Activated CD8-positive, alpha-beta T cell treated with anti-CD3 and anti-CD28 coated beads, Interleukin-2, amount 10 ng/mL, durations not matched to agents 7 days and 5 days (primary cell): ENCODE data around the gene PLPP3. TPM values are rescaled to one million over a fixed set of nuclear protein-coding genes. Genes with fewer than 3 reads are reported as not detected.

ENCODE experiments used
- ATAC-seq: fragments of 150-1000 bp; cut with Tn5 transposase; one replicate; pipeline ENCODE4 v1.10.0; 2021; ENCODE audit warnings: moderate library complexity
- CTCF ChIA-PET: fragments of 350-600 bp; sonication (Branson Sonifier 250); formaldehyde crosslinking; loops from one replicate; lab custom pipeline; 2021; ENCODE audit warnings: antibody characterized with exemption; lab: Charles Lee
- POLR2A ChIA-PET: fragments of 350-600 bp; sonication (Branson Sonifier 250); formaldehyde crosslinking; loops from one replicate; lab custom pipeline; 2021; ENCODE audit warnings: antibody characterized with exemption; lab: Charles Lee
- DNase-seq: peaks from one replicate; pipeline ENCODE4 v3.0.0-alpha.2; 2020
- H3K27ac Mint-ChIP-seq: one replicate; pipeline ENCODE4 v1.8.0; 2021; ENCODE audit warnings: mild to moderate bottlenecking, mixed read lengths
- H3K27me3 Mint-ChIP-seq: one replicate; pipeline ENCODE4 v1.8.0; 2021; ENCODE audit warnings: low read depth, mixed read lengths
- H3K36me3 Mint-ChIP-seq: one replicate; pipeline ENCODE4 v1.8.0; 2021; ENCODE audit warnings: low read depth, mixed read lengths
- H3K4me1 Mint-ChIP-seq: one replicate; pipeline ENCODE4 v1.8.0; 2021; ENCODE audit warnings: low read depth, mixed read lengths
- H3K4me3 Mint-ChIP-seq: one replicate; pipeline ENCODE4 v1.8.0; 2021; ENCODE audit warnings: mild to moderate bottlenecking, mixed read lengths
- H3K9me3 Mint-ChIP-seq: one replicate; pipeline ENCODE4 v1.8.0; 2022; ENCODE audit warnings: mixed read lengths; ENCODE audit not compliant: insufficient read depth
- total RNA-seq, 2 experiments: library from RNA; stranded (reverse); gene quantifications; one replicate each; pipeline ENCODE4 v1.2.3, GENCODE V29; 2021

The PLPP3 gene
- total RNA-seq, 2 experiments from 2014 or later: not detected

GRCh38 chr1:56481140-56481694 lies 98.1 kb downstream of the PLPP3 start:
- DNase-seq: no peak
- Mint-ChIP-seq H3K36me3 (no peaks in the 10 kb centered on the region), H3K4me3 (no peak overlapping the region), H3K27me3 (peaks cover 22% of the 10 kb centered on the region), H3K27ac (no peak overlapping the region), H3K4me1 (no peaks in the 10 kb centered on the region), H3K9me3 (no peaks in the 10 kb centered on the region)
- ChIA-PET POLR2A (no interaction called here), CTCF (no interaction called here)
- no peak for ATAC-seq

- no peak for ATAC-seq
- Mint-ChIP-seq H3K9me3 (no peaks in the 10 kb centered on the region), H3K27ac (no peak overlapping the region), H3K4me3 (no peak overlapping the region), H3K4me1 (no peaks in the 10 kb centered on the region), H3K36me3 (no peaks in the 10 kb centered on the region), H3K27me3 (peaks cover 22% of the 10 kb centered on the region)
- ChIA-PET CTCF (no interaction called here), POLR2A (no interaction called here)
- DNase-seq: no peak
Observed at GRCh38 chr1:56478734-56479133, 100.6 kb downstream of the PLPP3 start.

- no peaks in the 10 kb centered on the region for H3K9me3 Mint-ChIP-seq
- H3K27me3 Mint-ChIP-seq: peaks cover 22% of the 10 kb centered on the region
- ChIA-PET POLR2A (no interaction called here), CTCF (no interaction called here)
- DNase-seq (no peak), ATAC-seq (no peak)
- H3K4me1 Mint-ChIP-seq: peaks cover 4% of the 10 kb centered on the region
- H3K27ac Mint-ChIP-seq: no peak overlapping the region
- no peaks in the 10 kb centered on the region for H3K36me3 Mint-ChIP-seq
- H3K4me3 Mint-ChIP-seq: no peak overlapping the region
Observed at GRCh38 chr1:56477164-56478111, 101.9 kb downstream of the PLPP3 start.

- H3K4me3 Mint-ChIP-seq: no peak overlapping the region
- ChIA-PET CTCF (no interaction called here), POLR2A (interaction anchor here (0.6 kb wide), 1 partner anchor 10 kb away, joined by 3 read pairs; no protein-coding TSS in a partner anchor)
- no peak for ATAC-seq
- H3K27me3 Mint-ChIP-seq: peaks cover 16% of the 10 kb centered on the region
- no peak overlapping the region for H3K27ac Mint-ChIP-seq
- H3K4me1 Mint-ChIP-seq: peaks cover 4% of the 10 kb centered on the region
- no peak for DNase-seq
- no peaks in the 10 kb centered on the region for H3K36me3 Mint-ChIP-seq
- H3K9me3 Mint-ChIP-seq: no peaks in the 10 kb centered on the region
Observed at GRCh38 chr1:56473582-56474270, 105.6 kb downstream of the PLPP3 start.

- ChIA-PET POLR2A (interaction anchor here (0.6 kb wide), 1 partner anchor 9 kb away, joined by 3 read pairs; no protein-coding TSS in a partner anchor), CTCF (no interaction called here)
- Mint-ChIP-seq H3K4me1 (peaks cover 4% of the 10 kb centered on the region), H3K27ac (no peak overlapping the region), H3K36me3 (no peaks in the 10 kb centered on the region), H3K27me3 (peaks cover 10% of the 10 kb centered on the region), H3K9me3 (no peaks in the 10 kb centered on the region), H3K4me3 (no peak overlapping the region)
- DNase-seq (no peak), ATAC-seq (no peak)
Observed at GRCh38 chr1:56472860-56473259, 106.5 kb downstream of the PLPP3 start.

GRCh38 chr1:56469640-56470371 lies 109.6 kb downstream of the PLPP3 start:
- ChIA-PET POLR2A (no interaction called here), CTCF (no interaction called here)
- no peaks in the 10 kb centered on the region for H3K27me3 Mint-ChIP-seq

GRCh38 chr1:56468518-56468917 lies 110.8 kb downstream of the PLPP3 start:
- H3K27me3 Mint-ChIP-seq: no peaks in the 10 kb centered on the region
- POLR2A ChIA-PET: no interaction called here
- no peak for DNase-seq
- CTCF ChIA-PET: no interaction called here
- no peak overlapping the region for H3K27ac Mint-ChIP-seq
- no peaks in the 10 kb centered on the region for H3K36me3 Mint-ChIP-seq
- ATAC-seq: no peak
- peaks cover 4% of the 10 kb centered on the region for H3K4me1 Mint-ChIP-seq
- H3K4me3 Mint-ChIP-seq: no peak overlapping the region
- H3K9me3 Mint-ChIP-seq: no peaks in the 10 kb centered on the region

More at GRCh38 chr1:56469640-56470371, 109.6 kb downstream of the PLPP3 start:
- Mint-ChIP-seq H3K4me3 (no peak overlapping the region), H3K36me3 (no peaks in the 10 kb centered on the region), H3K27ac (no peak overlapping the region), H3K4me1 (peaks cover 4% of the 10 kb centered on the region), H3K9me3 (no peaks in the 10 kb centered on the region)
- ATAC-seq (no peak), DNase-seq (no peak)

GRCh38 chr1:56466538-56466937 lies 112.8 kb downstream of the PLPP3 start:
- Mint-ChIP-seq H3K27ac (no peak overlapping the region), H3K4me3 (no peak overlapping the region), H3K4me1 (no peaks in the 10 kb centered on the region), H3K27me3 (no peaks in the 10 kb centered on the region), H3K9me3 (no peaks in the 10 kb centered on the region), H3K36me3 (no peaks in the 10 kb centered on the region)
- ChIA-PET POLR2A (no interaction called here), CTCF (no interaction called here)
- DNase-seq (no peak), ATAC-seq (no peak)

- no peak overlapping the region for H3K4me3 Mint-ChIP-seq
- no peaks in the 10 kb centered on the region for H3K4me1 Mint-ChIP-seq
- H3K27me3 Mint-ChIP-seq: no peaks in the 10 kb centered on the region
- ChIA-PET CTCF (no interaction called here), POLR2A (no interaction called here)
- no peak for ATAC-seq
- DNase-seq: no peak
- H3K36me3 Mint-ChIP-seq: no peaks in the 10 kb centered on the region
- no peaks in the 10 kb centered on the region for H3K9me3 Mint-ChIP-seq
- no peak overlapping the region for H3K27ac Mint-ChIP-seq
Observed at GRCh38 chr1:56464294-56464693, 115.1 kb downstream of the PLPP3 start.

- Mint-ChIP-seq H3K27ac (no peak overlapping the region), H3K27me3 (no peaks in the 10 kb centered on the region), H3K4me1 (no peaks in the 10 kb centered on the region), H3K4me3 (no peak overlapping the region), H3K36me3 (no peaks in the 10 kb centered on the region), H3K9me3 (no peaks in the 10 kb centered on the region)
- ChIA-PET POLR2A (interaction anchor here (0.9 kb wide), 1 partner anchor 10 kb away, joined by 3 read pairs; no protein-coding TSS in a partner anchor), CTCF (no interaction called here)
- DNase-seq: no peak
- ATAC-seq: no peak
Observed at GRCh38 chr1:56463376-56463775, 116.0 kb downstream of the PLPP3 start.

- H3K9me3 Mint-ChIP-seq: no peaks in the 10 kb centered on the region
- ATAC-seq: no peak
- H3K4me1 Mint-ChIP-seq: no peaks in the 10 kb centered on the region
- no peak for DNase-seq
- no peaks in the 10 kb centered on the region for H3K27me3 Mint-ChIP-seq
- H3K36me3 Mint-ChIP-seq: no peaks in the 10 kb centered on the region
- ChIA-PET POLR2A (no interaction called here), CTCF (no interaction called here)
- no peak overlapping the region for H3K27ac Mint-ChIP-seq
- H3K4me3 Mint-ChIP-seq: no peak overlapping the region
Observed at GRCh38 chr1:56462209-56462608, 117.2 kb downstream of the PLPP3 start.
